Thyroid gland (tissue), 4 donors: Measurements from ENCODE around the gene SPIB.

ENCODE experiments used
- CTCF ChIP-seq, 6 experiments: fragments of 200-600 bp in 3 of 6; fragments of 450-650 bp in 3 of 6; sonication (generic) in 3 of 6; IDR thresholded peaks; one replicate each; pipeline ENCODE4 v1.5.1; 2016 to 2019; ENCODE audit warnings: antibody characterized with exemption in 6 of 6, mild to moderate bottlenecking in 2 of 6, inconsistent platforms in 1 of 6, moderate library complexity in 1 of 6
- POLR2A ChIP-seq, 2 donors: fragments of 450-650 bp; IDR thresholded peaks; one replicate each; pipeline ENCODE4 v1.6.1; 2017; ENCODE audit warnings: antibody characterized with exemption in 2 of 2, mild to moderate bottlenecking in 2 of 2, moderate library complexity in 1 of 2

DNA sequence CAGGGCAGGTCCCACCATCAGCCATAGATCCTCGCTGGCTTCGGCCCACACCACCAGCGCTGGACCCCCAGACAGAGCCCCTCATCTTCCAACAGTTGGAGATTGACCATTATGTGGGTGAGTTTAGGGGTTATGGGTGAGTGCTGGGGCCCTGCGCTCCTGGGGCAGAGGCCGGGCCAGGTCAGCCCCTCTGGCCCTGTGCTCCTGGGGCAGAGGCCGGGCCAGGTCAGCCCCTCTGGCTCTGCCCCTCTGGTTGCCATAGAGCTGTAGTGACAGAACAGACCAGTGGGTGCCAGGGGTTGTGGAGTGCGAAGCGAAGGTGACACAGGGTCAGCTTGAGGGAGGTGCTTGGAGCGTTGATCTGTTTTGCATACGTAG, 19.4 kb upstream of the SPIB start:
- TF ChIP-seq CTCF (IDR thresholded peaks at IDR 0.05) (no peak), POLR2A (IDR thresholded peaks at IDR 0.05) (no peak)
